ENCODE results near the gene ANKRD24.
"Not testable (repeated sequence)": the region's sequence is repeated elsewhere in the genome, so short reads cannot be mapped to it uniquely, and the experiment has no call there.

The ANKRD24 gene

DNA sequence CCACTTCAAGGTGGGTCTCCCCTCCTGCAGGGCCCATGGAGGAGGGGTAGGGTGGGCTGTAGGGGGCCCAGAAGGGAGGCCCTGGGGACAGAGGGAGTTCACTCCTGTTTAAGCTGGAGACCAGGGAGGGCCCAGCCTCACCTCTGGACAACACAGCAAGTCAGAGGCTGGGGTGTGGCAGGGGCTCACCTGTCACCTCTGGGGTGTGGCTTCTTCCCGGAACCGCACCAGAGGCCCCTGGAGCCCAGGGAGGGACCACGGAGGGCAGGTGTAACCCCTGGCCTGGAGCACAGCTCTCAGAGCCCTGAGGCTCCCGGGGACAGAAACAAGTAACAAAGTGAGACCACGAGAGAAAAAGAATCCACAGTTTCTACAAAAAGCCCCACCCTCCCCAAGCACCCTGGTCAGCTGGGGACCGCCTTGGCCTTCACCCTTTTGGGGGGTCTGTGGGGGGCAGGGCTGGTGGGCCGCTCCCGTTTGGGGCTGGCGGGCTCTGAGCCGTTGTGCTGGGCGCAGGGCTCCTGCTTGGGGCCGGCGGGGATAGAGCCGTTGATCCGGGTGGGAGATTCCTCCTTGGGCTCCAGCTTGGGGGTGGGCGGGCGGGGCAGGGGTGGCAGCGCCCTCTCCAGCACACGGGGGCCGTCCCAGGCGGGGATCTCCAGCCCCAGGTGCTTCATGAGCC, 8.1 kb upstream of the ANKRD24 start:
- no peak for DNase-seq

DNA sequence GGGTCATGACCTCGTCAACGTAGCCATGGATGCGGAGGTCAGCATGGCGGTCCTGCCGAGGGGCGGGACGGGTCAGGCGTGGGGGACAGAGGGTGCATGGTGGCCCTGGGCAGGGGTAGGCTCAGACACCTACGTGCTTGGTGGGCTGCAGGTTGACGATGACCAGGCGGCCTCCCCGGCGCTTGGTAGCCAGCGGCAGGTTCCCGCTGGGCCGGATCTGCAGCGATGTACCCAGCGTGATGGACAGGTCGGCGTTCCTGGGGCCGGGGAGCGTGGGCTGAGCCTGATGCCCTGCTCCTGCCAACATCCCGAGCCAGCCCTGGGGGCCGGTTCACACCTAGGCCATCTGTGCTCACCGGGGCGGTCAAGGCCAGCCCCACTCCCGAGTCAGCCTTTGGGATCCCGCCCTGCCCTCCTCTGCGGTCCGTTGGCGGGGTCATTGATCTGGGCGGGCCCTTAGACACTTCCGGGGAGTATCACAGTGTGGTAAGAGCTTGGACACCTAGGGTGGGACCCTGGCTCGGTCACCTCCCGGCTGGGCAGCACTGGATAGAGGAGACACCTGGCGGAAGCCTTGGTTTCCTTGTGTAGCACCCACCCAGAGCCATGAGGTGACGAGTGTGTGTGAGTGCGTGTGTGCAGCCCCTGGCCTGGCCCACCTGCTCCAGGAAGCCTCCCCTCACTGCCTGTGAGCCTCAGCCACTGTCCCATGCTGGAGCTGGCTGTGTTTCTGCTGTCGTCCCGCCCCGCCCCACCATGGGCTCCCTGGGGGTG, 7.4 kb upstream of the ANKRD24 start:
- DNase-seq, result no peak

DNA sequence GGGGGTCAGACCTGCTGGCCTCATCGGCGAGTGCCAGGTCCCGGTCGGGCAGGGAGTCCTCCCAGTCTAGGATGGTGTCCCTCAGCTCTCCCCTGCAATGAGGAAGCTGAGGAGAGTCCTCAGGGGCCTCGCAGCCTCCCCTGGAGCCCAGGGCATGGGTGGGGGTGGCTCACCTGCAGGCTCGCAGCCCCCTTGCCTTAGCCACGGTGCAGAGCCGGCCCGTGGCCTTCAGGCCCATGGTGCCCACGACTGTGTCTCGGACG, 6.9 kb upstream of the ANKRD24 start:
- DNase-seq, result no peak

DNA sequence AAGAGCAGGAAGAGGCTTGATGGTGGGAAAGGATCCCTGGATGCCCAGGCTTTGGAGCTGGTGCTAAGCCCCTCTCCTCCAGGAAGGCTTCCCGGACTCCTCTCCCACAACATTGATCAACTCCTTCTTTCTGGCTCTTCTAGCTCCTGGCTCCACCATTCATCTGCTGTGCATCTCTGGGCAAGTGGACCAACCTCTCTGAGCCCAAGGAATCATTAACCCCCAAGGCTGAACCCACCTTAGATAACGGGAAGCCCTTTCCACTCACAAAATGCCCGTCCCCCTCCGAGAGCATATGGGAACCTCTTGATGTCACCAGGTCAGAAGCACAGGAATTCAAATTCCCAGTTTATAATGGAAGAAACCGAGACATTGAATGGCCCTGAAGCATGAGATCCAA, 5.3 kb upstream of the ANKRD24 start:
- no peak for DNase-seq

DNA sequence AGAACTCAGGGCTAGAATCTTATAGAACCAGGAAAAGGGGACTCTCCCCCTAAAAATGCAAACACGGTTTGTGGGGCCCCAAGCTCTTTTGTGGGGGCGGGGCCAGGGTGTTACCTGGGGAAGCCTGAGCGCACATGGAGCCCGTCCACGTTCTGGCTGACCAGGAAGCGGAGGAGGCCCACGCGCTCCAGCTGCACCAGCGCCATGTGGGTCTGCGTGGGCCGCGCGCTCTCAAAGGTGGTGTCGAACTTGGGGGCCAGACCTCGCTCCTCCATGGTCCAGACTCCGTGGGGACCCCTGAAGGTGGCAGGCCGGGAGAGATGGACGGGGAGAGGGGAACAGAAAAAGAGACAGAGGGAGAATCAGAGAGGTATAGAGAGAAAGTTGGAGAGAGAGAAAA, 3.5 kb upstream of the ANKRD24 start:
- no peak for DNase-seq

DNA sequence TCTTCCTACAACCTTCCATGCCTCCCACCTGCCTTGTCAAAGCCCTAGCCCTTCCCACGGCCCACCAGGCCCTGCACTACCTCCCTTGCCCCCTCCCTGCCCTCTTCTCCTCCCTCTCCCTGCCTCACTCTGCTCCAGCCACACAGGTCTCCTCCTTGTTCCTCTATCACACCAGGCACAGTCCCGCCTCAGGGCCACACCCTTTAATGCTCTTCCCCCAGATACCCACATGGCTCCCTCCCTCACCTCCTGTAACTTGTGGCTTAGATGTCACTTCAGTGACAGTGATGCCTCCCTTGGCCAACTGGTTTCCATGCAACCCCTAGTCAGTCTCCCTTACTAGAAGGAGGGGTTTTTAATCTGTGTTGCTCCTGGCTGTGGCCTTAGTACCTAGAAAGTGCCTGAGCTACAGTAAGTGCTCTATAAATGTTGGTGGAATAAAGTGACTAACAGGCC, 1.4 kb upstream of the ANKRD24 start:
- no peak for DNase-seq

DNA sequence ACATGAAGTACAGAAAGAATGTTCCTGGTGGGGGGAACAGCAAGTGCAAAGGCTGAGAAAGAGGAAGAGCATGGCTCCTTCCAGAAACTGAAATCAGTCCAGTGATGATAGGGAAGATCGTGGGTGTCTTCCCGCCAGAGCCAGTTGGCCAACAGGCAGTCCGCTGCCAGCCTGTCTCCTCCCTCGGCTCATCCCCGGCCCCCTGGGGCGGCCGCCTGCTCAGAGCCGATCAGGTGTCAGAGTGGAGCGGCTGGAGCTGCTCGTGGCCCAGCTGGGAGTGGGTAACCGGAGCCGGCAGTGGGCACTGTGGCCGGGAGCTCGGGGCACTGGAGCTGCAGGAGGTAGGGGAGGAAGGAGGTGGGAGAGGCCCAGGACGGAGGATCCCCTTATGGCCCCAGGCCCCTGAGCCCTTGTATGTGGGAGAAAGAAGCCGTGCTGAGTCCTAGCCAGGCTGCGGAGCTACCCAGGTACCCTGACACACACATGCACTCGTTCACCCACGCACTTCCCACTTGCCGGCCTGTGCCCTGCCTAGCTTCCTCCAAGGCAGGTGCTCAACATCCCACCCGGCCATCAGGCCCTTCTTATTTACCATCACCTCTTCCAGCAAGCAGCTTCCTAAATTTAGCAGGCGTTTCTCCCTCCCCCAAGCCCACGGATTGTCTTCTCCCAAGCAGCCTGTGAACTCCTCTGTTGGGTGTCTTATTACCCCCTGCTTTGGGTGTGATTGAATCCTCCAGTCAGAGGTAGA, 1.7 kb downstream of the ANKRD24 start:
- no peak for DNase-seq

DNA sequence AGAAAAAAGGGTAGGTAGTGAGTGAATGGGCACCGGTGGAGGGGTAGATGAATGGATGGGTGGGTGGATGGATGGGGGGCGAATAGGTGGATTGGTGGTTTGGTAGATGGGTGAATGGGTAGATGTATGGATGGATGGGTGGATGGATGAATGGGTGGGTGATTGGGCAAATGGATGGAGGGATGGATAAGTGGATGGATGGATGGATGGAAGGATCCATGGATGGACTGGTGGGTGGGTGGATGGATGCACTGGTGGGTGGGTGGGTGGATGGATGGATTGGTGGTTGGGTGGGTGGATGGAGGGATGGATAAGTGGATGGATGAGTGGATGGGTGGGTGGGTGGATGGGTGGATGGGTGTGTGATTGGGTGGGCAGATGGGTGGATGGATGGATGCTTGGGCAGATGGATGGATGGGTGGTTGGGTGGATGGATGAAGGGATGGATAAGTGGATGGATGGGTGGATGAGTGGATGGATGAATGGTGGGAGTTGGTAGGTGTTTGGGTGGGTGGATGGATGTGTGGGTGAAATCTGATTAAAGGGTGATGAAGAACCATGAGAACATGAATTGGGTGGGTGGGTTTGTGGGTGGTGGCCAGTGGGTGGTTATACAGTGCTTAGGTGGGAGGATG, 2.3 kb downstream of the ANKRD24 start:
- DNase-seq, result no peak

DNA sequence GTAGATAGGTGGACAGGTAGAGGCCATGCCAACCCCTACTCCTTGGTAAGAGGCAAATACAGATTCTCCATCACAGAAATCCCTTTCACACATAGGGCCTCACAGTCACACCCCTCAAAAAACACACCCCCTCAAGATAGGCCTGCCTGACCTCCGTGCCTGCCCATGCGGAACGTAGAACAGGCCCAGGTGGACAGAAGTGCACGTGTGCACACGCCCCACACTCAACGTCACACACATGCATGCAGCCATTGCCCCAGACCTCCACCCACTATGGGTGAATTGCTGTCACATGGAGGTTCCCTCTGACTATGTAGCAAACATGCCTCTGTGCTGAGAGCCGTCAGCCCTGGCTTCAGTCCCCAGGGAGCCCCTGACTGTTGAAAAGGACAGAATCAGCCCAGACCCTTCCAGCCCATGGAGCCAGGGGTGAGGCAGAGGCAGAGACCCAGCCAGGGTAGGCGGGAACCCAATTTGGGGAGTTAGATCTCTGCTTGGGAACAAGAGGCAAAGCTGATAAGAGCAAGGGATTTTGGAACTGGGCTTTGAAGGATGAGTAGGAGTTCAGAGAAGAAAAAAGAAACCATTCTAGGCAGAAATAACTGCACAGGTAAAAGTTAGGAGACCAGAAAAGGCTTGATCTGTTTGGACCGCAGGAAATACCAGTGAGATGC, 3.1 kb downstream of the ANKRD24 start:
- no peak for DNase-seq

DNA sequence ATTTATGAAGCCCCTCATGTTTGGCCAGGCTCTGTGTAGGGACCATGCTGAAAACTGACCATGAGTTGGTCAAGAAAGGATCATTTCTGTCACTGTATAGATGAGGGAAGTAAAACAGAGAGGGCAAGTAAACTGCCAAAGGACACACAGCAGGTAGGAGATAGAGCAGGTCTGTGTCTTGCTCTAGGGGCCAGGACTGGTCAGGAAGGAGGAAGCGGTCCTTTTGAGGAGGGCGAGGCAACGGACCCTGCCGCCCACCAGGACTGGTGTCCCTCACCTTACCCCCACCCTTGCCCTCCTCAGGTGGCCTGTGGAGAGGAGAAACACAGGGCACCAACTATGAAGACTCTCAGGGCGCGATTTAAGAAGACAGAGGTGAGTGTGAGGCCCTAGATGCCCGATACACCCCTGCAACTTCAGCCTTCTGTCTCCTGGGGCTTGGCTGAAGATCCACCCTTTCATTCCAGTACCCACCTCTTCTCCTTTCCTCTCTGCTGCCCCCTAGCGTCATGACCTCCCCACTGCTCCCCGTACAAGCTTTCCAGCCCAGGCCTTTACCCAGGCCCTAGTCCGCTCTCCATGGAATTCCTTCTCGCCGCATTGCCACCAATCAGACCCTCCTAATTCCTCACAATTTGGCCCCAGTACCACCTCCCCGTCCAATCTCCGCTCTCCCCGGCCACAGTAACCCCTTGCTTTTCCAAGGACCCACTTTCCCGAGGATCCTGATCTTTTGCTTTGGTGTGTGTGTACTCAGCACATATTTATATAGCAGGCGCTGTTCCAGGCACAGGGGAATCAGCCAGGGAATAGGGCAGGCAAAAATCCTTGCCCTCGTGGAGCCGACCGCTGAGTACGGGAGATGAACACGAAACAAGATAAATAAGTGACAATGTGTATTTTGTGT, 3.9 kb downstream of the ANKRD24 start:
- no peak for DNase-seq

DNA sequence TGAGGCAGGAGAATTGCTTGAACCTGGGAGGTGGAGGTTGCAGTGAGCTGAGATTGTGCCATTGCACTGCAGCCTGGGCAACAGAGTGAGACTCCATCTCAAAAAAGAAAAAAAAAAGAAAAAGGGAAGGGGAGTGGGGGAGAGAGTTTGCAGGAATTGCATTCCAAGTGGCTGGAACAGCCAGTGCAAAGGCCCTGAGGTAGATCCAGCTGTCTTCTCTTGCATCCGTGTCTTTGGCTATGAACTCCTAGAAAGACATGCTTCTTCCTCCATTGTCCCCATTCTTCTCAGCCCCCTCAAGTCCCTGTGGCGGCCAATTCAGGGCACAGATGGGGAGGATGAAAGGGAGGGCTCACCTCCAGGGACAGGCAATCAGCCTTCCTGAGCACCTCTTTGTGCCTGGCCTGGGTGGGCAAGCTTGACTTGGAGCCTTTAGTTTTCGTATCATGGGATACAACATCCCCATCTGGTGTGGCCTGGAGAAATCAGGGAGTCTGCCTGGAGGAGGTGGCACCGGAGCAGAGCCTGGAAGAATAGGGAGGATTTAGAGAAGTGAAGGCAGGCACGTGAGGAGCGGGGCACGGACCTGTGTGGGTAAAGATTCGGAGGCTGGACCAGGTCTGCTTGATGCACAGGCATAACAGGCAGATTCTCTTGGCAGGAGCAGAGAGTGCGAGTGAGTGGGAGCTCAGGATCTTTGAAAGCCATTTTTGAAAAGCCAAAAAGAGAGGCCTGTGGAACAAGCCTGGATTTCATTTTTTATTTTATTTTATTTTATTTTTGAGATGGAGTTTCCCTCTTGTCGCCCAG, 5.0 kb downstream of the ANKRD24 start:
- DNase-seq, result no peak

DNA sequence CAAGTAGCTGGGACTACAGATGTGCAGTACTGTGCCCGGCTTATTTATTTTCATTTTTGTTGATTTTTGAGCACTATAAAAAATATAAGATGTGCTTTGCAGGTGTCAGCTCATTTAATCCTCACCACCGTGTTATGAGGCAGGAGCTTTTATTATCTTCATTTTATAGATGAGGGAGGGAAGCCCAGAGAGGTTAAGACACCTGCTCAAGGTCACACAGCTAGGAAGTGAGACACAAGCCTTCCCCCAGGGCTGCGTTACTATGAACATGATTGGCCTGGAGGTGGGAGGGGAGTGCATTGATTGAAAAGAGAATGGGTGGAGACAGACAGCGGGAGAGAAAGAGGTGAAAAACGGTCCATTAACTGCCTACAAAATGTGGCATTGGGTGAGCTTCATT, 7.2 kb downstream of the ANKRD24 start:
- no peak for DNase-seq

DNA sequence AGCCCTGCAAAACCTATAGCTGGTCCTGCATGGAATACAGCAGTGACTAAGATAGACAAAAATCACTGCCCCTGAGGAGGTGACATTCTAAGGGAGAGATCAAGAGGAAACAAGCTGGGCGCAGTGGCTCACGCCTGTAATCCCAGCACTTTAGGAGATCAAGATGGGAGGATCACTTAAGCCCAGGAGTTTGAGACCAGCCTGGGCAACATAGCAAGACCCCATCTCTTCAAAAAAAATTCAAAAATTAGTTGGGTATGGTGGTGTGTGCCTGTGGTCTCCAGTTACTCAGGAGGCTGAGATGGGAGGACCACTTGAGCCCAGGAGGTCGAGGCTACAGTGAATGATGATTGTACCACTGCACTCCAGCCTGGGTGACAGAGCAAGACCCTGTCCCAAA, 10.0 kb downstream of the ANKRD24 start:
- DNase-seq, result not testable (repeated sequence)

DNA sequence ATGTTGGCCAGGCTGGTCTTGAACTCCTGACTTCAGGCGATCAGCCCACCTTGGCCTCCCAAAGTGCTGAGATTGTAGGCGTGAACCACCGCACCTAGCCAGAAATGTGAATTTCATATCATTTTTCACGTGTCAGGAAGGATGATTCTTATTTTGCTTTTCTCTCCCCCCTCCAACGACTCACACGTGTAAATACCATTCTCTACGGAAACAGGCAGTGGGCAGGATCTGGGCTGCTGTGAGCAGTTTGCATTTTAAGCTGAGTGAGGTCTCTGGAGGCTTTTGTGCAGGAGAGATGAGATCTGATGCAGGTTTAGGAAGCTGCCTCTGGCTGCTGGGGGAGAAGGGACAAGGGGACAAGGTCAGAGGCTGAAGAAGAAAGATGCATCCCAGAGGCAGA, 11.9 kb downstream of the ANKRD24 start:
- DNase-seq, result no peak

DNA sequence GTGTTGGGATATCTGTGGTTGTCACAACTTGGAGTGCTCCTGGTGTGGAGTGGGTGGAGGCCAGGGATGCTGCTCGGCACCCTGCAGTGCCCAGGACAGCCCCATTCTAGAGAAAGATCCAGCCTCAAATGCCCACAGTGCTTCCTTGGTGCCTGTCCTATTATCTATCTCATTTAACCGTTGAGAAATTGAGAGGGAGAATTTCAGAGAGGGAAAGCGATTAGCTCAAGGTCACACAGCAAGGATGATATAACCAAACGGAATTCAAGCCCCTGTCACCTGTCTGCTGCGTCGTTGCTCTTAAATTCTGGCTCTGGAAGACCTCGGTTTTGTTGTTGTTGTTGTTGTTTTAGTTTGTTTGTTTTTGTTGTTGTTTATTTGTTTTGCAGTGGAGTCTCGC, 13.5 kb downstream of the ANKRD24 start:
- no peak for DNase-seq

DNA sequence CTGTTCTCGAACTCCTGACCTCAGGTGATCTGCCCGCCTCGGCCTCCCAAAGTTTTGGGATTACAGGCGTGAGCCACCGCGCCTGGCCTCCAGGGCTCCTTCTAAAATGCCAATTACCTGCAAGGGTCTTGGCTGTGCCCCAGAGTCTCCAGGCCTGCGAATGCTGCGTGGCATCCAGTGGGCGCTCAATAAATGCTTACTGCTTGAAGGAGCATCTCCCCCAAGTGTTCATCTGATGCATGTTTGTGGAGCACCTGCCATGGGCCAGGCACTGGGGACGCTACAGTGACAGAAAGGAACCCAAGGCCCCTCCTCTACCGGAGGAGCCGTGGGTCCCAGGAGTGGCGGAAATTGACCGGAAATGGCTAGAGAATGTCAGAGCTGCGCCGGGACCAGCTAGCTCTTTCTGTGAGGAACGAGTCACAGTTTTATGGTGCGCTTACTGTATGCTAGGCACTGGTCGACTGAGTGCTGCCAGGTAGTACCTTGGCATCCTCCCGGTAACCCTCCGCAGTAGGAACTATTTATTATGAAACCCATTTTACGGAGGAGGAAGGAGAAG, 14.2 kb downstream of the ANKRD24 start:
- DNase-seq, result no peak

DNA sequence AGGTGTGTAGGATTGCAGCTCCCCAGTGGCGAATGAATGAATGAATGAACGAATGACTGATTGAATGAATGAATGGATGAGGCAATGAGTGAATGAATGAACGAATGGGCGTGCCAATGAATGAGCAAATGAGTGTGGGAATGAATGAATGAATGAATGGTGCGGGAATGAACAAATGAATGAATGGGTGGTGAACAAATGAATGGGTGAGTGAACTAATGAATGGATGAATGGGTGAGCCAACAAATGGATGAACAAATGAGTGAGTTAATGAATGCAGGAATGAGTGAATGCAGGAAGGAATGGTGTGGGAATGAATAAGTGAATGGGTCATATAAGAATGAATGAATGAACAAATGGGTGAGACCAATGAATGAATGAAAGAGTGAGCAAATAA, 14.7 kb downstream of the ANKRD24 start:
- no peak for DNase-seq

DNA sequence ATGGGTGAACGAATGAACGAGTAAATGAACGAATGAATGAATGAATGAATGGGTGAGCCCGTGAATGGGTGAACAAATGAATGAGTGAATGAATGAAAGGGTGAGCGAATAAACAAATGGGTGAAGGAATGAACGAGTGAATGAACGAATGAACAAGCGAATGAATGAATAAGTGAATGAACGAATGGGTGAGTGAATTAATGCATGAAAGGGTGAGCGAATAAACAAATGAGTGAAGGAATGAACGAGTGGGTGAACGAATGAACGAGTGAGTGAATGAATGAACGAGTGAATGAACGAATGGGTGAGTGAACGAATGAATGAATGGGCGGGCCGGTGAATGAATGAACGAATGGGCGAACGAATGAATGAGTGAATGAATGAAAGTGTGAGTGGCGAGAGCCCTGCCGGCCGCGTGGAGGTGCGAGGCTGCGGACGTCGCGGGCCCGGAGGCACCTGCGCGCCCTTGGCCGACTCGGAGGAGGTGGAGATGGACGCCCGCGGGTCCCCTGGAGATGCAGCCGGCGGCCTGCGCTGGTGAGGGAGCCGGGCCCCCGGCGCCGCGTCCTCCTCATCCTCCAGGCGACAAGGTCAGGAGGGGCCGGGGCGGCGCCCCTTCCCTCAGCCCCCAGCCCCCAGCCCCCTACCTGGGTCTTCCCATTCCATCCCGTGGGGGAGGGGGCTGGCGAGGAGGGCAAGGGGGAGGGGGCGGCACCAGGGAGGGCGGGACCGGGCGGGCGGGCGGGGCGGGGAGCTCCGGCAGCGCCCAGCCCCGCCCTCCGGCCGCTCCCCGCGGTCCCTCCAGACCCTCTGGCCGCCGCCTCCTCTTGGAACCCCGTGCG, 15.4 kb downstream of the ANKRD24 start:
- no peak for DNase-seq

DNA sequence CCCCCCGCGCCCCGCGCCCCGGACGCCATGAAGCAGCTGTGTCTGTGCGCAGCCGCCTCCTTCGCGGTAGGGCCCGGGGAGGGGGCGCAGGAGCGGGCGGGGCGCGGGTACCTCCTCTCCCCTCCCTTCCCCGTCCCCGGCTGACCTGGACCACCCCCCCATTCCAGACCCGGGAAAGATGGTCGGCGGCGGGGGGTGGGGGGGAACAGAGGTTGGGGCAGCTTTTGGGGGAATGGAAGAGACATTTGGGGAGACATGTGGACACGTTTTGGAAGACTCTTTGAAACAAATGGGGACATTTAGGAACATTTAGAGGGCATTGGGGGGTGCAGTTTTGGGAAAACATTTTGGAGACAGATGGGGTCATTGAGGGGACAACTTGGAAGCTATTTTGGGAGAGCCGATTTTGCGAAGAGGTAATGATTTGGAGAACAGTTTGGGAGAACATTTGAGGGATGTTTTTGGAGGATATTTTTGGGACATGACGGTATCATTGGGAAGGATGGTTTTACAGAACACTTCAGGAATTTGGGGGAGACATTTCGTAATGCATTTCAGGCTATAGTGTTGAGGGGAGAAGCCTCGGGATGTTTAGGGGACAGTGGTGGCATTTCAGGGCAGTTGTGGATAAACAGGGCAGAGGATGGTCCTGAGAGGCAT, 16.1 kb downstream of the ANKRD24 start:
- DNase-seq, result no peak

All from NCI-H1417 treated with DMSO at 0.1 percent for 48 hours (cell line).